GM21423 (cell line): ENCODE results near the gene PRG3.
"Not testable (repeated sequence)": the region's sequence is repeated elsewhere in the genome, so short reads cannot be mapped to it uniquely, and the experiment has no call there.

Experiments
- ATAC-seq: cut with Tn5 transposase; IDR thresholded peaks from one replicate; pipeline ENCODE4 v1.9.1; 2021; ENCODE audit warnings: mild to moderate bottlenecking, moderate library complexity; ENCODE audit not compliant: unreplicated experiment

Gene PRG3

DNA sequence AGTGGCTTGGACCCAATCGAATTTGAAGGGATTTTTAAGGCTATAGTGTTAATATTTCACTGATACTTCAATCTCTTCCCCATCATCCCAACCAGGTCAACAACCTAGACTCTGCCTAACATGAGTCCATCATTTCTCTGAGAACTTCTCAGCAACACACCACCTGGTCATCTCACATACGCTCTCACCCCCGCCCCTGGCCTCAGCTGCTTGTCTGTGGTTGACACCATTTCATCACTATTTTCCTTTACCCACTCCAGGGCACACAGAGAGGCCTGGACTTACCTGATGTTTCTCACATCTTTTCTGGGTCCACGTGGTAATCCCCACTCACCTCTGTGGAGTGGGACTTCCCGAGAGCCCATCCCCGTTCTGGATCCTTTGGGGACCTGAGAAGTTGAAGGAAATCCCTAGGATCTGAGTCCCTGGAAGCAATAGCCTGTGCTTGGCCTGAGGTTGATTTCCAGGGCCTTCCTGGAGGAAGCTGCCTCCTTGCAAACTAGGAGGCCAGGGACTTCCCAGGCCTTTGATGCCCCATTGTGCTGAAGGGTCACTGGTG, 39.6 kb downstream of the PRG3 start:
- ATAC-seq: no peak

DNA sequence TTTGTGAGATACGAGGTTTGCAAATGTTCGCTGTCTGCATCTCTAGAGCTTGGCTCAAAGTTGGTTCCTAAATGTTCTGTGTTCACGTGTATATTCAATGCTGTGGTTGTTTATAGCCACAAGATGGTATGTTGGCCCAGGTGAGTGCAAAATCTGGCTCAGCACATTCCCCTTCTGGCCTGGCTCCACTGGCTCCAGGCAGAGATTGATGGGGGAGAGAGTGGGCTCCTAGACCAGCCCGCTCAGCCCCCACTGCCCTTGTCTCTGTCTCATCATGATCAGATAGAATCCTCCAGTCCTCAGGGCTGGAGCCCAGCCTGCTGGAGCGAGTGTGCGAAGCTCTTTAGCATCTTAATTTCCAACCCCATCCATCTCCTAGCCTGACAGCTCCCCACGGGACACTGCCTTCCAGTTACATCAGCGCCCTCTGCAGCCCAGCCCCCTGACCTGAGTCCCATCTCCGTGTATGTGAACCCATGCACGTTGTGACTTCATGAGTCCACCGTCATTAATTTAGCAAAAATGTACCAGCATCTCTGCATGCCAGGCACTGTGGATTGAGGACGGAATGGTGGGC, 40.8 kb downstream of the PRG3 start:
- no peak for ATAC-seq

DNA sequence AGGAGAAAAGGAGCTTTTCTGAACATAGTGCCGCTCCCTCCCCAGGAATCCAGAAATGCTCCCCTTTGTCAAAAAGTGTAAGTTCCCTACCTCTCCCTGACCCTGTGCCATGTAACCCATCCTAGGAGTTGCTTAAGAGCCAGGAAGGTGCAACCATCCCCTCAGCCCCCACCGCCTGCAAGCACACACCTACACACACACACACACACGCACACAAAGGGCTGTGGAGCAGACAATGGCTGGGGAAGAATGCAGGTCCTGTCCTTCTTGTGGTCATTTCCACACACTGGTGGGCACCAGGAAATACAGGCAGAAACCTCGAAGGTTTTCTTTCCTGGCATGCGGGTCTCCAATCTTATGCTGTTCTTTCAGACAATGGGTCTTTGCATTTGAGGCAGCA, 41.6 kb downstream of the PRG3 start:
- ATAC-seq: no peak

DNA sequence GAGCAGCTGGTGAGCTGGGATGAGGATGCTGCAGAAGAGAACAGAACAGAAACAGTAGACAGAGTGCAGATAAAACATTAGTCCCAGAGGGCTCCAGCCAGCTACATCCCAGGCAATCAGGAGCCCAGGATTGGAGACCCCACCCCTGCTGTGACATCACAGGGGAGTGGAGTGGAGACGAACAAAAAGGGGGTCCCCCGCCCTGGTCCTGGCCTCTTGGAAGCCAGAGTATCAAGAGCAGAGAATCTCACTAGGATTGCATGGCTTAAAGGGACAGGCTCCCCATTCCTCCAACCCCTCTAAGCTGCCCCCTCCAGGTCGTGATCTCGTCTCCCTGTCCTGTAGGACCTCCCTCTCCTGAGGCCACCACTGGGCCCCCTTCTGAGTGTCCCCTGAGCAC, 42.8 kb downstream of the PRG3 start, which contains the start of gene P2RX3:
TSS of gene P2RX3 (plus strand) at position 211 of the 400 bp plus-strand sequence. CDS start 199 bp downstream, outside the sequence.
- ATAC-seq: no peak

DNA sequence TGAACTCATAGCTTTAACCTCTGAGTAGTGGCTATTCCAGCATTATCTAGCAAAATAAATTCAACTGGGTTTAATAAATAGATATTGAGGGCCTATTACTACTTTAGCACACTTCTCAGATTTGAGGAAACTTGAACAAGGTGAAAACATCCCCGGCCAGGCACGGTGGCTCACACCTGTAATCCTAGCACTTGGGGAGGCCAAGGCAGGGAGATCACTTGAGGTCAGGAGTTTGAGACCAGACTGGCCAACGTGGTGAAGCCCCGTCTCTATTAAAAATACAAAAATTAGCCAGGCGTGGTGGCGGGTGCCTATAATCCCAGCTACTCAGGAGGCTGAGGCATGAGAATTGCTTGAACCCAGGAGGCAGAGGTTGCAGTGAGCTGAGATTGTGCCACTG, 44.1 kb downstream of the PRG3 start:
- not testable (repeated sequence) for ATAC-seq

DNA sequence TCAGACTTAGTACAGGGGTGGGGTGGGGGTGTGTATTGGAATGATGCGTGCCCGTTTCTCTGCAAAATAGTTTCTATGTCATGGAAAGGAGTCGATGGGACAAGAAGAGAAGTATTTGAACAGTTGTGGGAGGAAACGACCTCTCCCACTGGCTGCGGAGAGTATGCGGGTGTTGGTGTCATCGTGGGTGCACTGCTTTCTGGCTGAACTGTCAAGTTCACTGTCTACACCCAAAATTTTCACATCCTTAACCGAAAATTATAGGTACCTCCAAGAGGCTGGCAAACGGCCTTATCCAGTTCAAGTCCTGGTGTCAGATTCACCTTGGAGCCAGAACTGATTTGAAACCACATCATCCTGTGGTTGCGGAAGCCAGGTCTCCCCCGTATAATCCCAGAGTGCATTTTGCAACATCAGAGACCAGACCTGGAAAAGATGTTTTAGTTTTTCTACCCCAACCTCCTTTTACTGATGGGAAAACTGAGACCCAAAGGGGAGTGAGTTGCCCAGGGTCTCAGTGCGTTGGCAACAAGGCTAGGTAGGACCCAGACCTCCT, 44.8 kb downstream of the PRG3 start:
- ATAC-seq: no peak

DNA sequence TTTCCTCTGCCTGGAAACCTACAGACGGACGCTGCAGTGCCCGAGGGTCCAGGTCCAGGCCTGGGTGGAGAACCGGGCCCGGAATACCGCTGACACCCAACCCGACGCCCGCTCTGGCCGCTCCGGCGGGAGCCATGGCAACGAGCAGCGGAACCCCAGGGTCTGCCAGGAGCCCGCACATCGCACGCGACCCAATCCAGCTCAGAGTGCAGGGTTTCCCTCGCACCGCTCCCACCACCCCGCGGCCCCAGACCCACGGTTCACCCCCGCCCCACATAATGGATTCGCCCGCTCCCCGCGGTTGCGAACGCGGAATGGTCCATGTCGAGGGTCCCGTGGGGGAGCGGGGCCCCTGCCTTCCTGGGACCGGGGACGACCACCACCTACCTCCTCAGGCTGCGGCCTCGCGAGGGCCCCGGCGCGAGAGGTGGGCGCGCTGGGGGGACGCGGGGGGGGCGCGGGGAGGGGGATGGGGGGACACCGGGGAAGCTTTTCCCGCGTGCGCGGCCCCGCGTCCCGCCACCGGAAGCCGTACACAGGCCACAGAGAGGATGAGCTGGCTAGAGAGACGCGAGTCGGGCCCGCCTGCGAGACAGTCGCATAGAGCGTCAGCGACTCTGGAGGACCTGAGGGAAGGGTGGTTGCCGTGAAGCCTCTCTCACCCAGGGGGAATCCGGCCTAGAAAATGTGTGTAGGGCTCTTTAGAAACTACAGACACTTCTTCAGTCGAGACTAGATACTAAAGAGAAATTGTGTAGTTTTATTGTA, 45.4 kb downstream of the PRG3 start, which contains the start of gene SSRP1:
TSS of gene SSRP1 (minus strand) at position 550 of the 768 bp plus-strand sequence. CDS start 771 bp downstream, outside the sequence.
- ATAC-seq: peak; percentile 99

DNA sequence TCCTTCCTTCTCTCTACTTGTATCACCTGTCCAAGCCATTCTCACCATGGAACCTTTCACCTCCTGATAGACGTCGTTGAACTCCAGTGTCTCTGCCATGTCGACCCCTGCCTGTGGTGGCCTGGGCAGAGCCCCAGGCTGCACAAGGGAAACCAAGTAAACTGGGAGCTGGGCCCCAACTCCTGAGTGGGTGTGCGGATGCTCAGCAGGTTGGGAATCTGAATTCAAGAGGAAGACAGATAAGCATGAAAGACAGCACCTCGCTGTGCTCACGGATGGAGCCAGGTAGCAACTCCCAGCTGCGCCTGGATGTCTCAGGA, 46.0 kb downstream of the PRG3 start:
- ATAC-seq: no peak

DNA sequence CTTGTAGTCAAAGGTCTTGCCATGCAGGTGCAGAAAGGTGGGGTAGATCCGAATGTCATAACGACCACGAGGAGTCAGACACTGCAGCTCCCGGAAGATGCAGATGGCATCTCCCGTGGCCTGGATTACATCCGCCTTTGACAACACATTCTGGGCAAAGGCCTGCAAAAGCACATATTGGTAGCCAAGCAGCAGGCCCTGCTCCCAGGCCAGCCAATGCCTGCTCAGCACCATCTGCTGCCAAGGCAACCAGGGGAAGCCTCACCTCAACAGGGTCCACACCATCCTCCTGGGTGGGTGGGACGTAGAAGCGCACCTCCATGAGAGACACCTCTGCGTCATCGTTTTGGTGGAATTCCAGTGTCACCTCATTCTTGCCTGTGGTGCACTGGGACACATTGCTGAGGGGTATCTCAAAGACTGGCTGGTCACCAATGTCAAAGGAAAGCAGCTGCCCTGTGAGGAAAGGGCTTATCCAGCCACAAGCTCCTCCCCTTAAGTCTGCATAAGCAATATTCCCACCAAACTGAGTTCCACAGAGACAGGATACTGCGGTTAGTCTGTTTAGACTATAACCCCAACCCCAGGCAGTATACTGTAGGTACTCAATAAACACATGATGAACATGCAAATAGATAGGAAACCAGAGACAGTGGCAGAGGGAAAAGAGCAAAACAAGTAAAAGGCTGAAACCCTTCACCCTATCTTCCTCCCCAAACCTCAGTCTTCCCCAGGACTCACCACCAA, 48.1 kb downstream of the PRG3 start:
- no peak for ATAC-seq

DNA sequence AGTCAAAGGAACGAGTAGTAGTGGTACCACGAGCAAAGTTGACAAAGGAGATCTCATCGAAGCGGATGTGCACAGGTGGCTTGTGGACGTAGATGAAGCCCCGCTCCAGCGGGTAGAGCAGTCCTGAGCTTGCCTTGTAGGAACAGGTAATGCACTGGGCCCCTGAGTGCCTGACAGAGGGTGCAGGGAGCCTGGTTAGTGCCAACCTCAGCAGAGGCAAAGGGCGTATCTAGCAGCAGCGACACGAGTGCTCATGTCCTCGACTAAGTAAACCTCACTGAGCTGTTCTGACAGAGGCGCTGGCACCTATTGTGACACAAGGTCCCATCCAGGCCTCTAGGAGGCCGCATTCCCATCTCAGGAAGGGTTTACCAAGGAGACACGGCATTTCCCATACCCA, 49.2 kb downstream of the PRG3 start:
- no peak for ATAC-seq

DNA sequence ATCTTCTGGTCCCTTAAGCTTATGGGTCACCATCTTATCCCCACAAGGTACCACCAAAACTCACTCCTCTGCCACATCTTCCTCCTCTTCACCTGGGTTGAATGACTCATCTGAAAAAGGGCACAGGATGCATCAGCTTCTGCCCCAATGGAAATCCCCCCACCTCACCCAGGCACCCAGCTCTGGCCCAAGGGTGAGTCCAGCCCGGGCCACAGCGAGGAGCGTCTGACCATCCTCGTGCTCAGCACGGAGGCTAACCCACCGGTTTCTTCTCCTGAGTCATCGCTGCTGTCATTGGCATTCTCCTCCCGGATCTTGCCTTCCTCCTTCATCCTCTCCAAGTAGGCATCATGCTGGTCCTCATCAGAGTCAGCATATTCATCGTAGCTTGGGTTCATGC, 50.9 kb downstream of the PRG3 start:
- no peak for ATAC-seq

DNA sequence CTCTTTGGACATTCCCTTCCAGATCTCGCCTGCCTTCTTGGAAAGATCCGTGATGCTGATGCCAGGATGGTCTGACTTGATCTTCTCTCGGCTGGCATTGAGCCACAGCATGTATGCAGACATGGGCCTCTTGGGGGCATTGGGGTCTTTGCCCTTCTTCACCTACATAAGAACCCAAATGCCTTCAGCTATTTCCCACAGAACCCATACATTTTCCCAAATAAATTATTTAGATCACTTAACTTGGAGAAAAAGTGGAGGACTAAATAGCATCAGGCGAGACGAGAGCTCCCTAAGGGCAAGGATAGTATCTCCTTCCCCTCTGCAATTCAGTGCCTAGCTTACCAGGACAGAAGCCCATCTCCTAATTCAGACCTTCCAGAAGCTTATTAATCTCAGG, 53.2 kb downstream of the PRG3 start:
- ATAC-seq: no peak
